Measurements from ENCODE around the gene CYP3A7.
"Not testable (repeated sequence)": the region's sequence is repeated elsewhere in the genome, so short reads cannot be mapped to it uniquely, and the experiment has no call there.

Gene CYP3A7

GRCh38 chr7:99709838-99710578 lies 25.0 kb downstream of the CYP3A7 start:
- DNase-seq (ENCODE audit: low read depth in 1 of 2, low spot score in 1 of 2), result no peak

DNA sequence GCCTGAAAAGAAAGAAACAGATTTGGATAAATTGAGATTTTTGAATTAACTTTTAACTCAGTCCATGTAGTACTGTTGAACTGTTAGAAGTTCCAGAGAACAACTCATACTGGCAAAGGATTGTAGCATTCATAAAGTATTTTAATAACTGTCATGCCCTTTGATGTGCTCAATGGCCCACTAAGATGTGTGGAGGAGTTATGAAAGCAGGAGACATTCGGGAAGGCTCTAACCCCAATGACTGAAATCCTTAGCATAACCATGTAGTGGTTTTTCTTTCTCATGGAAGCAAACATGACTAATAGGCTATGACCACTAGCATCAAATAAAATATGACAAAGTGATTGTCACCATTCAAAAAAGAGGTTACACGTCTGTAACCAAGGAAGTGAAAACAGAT lies 25.7 kb downstream of the CYP3A7 start:
- DNase-seq (ENCODE audit: low read depth in 1 of 2, low spot score in 1 of 2), result no peak

DNA sequence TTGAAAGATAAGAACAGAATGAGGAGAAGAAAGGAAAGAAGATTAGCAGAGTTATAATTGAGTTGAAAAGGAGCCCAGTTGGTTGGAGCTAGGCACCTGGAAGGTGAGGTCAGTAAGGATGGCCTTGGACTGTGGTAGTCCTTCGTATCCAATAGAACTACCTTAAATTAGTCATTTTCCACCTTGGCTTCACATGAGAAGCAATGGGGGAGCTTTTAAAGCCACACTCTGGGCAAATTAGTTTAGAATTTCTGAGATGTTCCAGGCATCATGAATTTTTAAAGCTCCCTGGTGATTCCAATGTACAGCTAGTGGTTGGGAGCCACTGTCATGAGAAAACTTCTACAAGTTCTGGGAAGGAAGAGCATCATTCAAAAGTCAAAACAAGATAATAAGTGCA lies 27.9 kb downstream of the CYP3A7 start:
- DNase-seq (ENCODE audit: low read depth in 1 of 2, low spot score in 1 of 2), result no peak

GRCh38 chr7:99699946-99700345 lies 35.0 kb downstream of the CYP3A7 start:
- no peak for DNase-seq (ENCODE audit: low read depth in 1 of 2, low spot score in 1 of 2)

- DNase-seq (ENCODE audit: low read depth in 1 of 2, low spot score in 1 of 2), result not testable (repeated sequence)
Measured at GRCh38 chr7:99698867-99699730, 35.9 kb downstream of the CYP3A7 start.

GRCh38 chr7:99694912-99695304 lies 40.1 kb downstream of the CYP3A7 start:
- no peak for DNase-seq (ENCODE audit: low read depth in 1 of 2, low spot score in 1 of 2)

GRCh38 chr7:99694201-99694911 lies 40.6 kb downstream of the CYP3A7 start:
- DNase-seq (ENCODE audit: low read depth in 1 of 2, low spot score in 1 of 2), result no peak

DNA sequence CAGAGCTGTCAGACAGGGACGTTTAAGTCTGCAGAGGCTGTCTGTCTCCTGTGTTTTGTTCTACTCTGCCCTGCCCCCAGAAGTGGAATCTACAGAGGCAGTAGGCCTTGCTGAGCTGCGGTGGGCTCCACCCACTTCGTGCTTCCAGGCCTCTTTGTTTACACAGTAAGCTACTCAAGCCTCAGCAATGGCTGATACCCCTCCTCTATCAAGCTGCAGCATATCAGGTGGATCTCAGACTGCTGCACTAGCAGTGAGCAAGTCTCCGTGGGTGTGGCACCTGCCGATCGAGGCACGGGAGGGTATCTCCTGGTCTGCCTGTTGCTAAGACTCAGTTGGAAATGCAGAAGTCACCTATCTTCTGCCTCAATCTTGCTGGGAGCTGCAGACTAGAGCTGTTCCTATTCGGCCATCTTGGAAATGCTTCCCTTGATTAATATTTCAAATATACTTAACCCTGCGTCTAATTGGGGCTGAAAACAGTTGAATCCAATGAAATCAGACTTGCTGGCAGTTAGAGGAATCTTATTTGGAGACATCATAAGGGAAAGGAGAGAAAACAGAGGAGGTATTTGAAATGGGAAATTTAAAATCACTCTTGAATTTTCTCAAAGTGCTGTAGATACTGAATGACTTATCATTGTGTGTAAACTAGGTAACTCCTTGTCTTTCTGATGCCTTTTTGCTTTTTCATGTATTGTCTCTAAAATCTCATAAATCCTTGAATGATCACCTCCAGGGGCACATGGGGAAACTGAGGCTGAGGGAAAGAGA lies 41.4 kb downstream of the CYP3A7 start:
- no peak for DNase-seq (ENCODE audit: low read depth in 1 of 2, low spot score in 1 of 2)

- DNase-seq (ENCODE audit: low read depth in 1 of 2, low spot score in 1 of 2), result no peak
Measured at GRCh38 chr7:99693100-99693426, 41.9 kb downstream of the CYP3A7 start.

GRCh38 chr7:99692563-99692962 lies 42.4 kb downstream of the CYP3A7 start:
- not testable (repeated sequence) for DNase-seq (ENCODE audit: low read depth in 1 of 2, low spot score in 1 of 2)

DNA sequence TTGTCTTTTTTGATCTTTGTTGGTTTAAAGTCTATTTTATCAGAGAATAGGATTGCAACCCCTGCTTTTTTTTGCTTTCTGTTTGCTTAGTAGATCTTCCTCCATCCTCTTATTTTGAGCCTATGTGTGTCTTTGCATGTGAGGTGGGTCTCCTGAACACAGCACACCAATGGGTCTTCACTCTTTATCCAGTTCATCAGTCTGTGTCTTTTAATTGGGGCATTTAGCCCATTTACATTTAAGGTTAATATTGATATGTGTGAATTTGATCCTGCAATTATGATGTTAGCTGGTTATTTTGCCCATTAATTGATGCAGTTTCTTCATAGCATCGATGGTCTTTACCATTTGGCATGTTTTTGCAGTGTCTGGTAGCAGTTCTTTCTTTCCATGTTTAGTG lies 43.3 kb downstream of the CYP3A7 start:
- DNase-seq (ENCODE audit: low read depth in 1 of 2, low spot score in 1 of 2), result not testable (repeated sequence)

DNA sequence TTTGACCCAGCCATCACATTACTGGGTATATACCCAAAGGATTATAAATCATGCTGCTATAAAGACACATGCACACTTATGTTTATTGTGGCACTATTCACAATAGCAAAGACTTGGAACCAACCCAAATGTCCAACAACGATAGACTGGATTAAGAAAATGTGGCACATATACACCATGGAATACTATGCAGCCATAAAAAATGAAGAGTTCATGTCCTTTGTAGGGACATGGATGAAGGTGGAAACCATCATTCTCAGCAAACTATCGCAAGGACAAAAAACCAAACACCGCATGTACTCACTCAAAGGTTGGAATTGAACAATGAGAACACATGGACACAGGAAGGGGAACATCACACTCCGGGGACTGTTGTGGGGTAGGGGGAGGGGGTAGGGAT lies 44.1 kb downstream of the CYP3A7 start:
- not testable (repeated sequence) for DNase-seq (ENCODE audit: low read depth in 1 of 2, low spot score in 1 of 2)

GRCh38 chr7:99685871-99686608 lies 49.0 kb downstream of the CYP3A7 start:
- not testable (repeated sequence) for DNase-seq (ENCODE audit: low read depth in 1 of 2, low spot score in 1 of 2)

GRCh38 chr7:99685129-99685758 lies 49.8 kb downstream of the CYP3A7 start:
- DNase-seq (ENCODE audit: low read depth in 1 of 2, low spot score in 1 of 2), result no peak

- no peak for DNase-seq (ENCODE audit: low read depth in 1 of 2, low spot score in 1 of 2)
Measured at GRCh38 chr7:99679400-99680191, 55.4 kb downstream of the CYP3A7 start, which contains the start of gene CYP3A5. Gene CYP3A5 (minus strand): TSS chr7:99679996. CDS start chr7:99679896, 100 bp downstream.

DNA sequence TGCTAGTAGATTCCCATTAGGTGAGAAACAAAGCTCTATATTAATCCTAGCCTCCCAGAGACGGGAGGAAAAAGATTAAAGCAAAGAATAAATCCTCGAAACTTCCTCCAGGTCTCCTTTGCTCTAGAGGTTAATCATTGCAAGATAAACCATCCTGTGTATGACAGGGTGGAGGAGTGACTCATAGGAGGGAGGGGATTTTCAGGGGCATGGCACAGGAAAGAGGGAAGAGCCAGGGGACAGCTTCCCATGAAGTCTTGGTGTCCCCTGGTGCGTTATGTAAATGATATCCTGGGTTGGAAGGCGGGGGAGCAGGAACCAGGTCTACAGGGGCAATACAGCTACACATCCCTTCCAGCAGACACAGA lies 56.0 kb downstream of the CYP3A7 start:
- no peak for DNase-seq (ENCODE audit: low read depth in 1 of 2, low spot score in 1 of 2)

- DNase-seq (ENCODE audit: low read depth in 1 of 2, low spot score in 1 of 2), result no peak
Measured at GRCh38 chr7:99677648-99678045, 57.3 kb downstream of the CYP3A7 start.

DNA sequence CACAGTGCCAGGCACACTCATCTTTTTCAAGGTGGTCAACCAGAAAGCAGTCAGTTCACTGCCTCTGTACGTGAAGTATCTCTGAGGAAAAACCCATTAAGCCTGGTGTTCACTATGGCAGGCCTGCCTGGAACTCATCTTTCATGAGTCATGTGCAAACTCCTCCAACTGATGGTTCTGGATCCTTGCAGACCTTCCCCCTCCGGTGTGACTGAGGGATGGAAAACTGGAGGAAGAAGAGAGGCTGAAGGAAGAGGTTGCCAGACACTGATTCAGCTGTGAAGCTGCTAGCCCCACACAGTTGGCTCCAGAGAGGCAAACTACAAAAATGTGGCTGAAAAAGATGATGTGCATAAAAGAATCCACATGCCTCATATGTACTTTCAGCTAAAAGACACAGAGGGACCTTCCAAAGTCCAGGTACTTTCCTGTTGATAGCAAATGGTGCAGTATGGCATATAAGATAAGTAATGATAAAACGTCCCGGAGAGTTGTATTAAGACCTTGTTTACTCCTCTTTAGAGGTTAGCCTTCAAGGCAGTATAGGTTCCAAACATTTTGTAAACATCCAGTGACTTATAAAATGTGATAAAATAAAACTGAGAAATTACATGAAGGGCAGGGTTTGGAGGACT lies 57.9 kb downstream of the CYP3A7 start:
- DNase-seq (ENCODE audit: low read depth in 1 of 2, low spot score in 1 of 2), result no peak

Data from stimulated activated CD4-positive, alpha-beta T cell treated with anti-CD3 and anti-CD28 coated beads, Interleukin-15, amount 100 ng/mL, for 1 hour (primary cell).